Measurements from ENCODE around the gene CFI. TPM values are rescaled to one million over a fixed set of nuclear protein-coding genes. Genes with fewer than 3 reads are reported as not detected.
A peak's percentile ranks its signal among the peaks of the same experiment; 100 is the strongest.

Gene CFI
- total RNA-seq, 1 experiment from 2014 or later = not detected

- DNase-seq = no peak
- H3K4me3 ChIP-seq (ENCODE audit: low read depth, low read length) = no peak overlapping the region
- Mint-ChIP-seq H3K27ac (ENCODE audit: unreplicated experiment) (no peak overlapping the region), H3K27me3 (ENCODE audit: insufficient read depth, unreplicated experiment) (no peaks in the 10 kb centered on the region), H3K36me3 (ENCODE audit: insufficient read depth, unreplicated experiment) (no peaks in the 10 kb centered on the region), H3K4me3 (ENCODE audit: unreplicated experiment) (no peak overlapping the region), H3K9me3 (ENCODE audit: unreplicated experiment) (no peaks in the 10 kb centered on the region), H3K4me1 (ENCODE audit: low read depth, unreplicated experiment) (no peaks in the 10 kb centered on the region)
- TF ChIP-seq CTCF (IDR thresholded peaks at IDR 0.05; ENCODE audit: insufficient read depth in 1 of 2, low read depth in 1 of 2, low read length in 1 of 2, severe bottlenecking in 1 of 2, unreplicated experiment in 1 of 2) = no peak
- H3K27me3 ChIP-seq (replicated peaks; ENCODE audit: control insufficient read depth, insufficient read depth, low read length) = no peaks in the 10 kb centered on the region
- no peaks in the 10 kb centered on the region for H3K4me1 ChIP-seq
- BruUV-seq (replicated peaks) = no TSS peak
- H3K36me3 ChIP-seq (ENCODE audit: control insufficient read depth, insufficient read depth, low read length) = no peaks in the 10 kb centered on the region
- no peaks in the 10 kb centered on the region for H3K9me3 ChIP-seq
- intact Hi-C loops (cut with micrococcal nuclease; ENCODE audit: unreplicated experiment) = no loop called here
- ChIA-PET CTCF (no interaction called here), POLR2A (no interaction called here)
These were observed 32.0 kb upstream of the CFI start for GRCh38 chr4:109833756-109834155.

GRCh38 chr4:109827672-109828071, 25.9 kb upstream of the CFI start, which contains the start of gene RRH:
TSS of gene RRH (plus strand) at chr4:109827972. CDS start at chr4:109828028, 56 bp downstream.
- Histone ChIP-seq H3K9me3 (no peaks in the 10 kb centered on the region), H3K4me3 (ENCODE audit: low read depth, low read length) (no peak within 1 kb of the TSS), H3K27me3 (replicated peaks; ENCODE audit: control insufficient read depth, insufficient read depth, low read length) (no peaks in the 10 kb centered on the region), H3K4me1 (no peaks in the 10 kb centered on the region), H3K36me3 (ENCODE audit: control insufficient read depth, insufficient read depth, low read length) (no peaks in the 10 kb centered on the region)
- Mint-ChIP-seq H3K4me1 (ENCODE audit: low read depth, unreplicated experiment) (no peaks in the 10 kb centered on the region), H3K27me3 (ENCODE audit: insufficient read depth, unreplicated experiment) (no peaks in the 10 kb centered on the region), H3K9me3 (ENCODE audit: unreplicated experiment) (no peaks in the 10 kb centered on the region), H3K36me3 (ENCODE audit: insufficient read depth, unreplicated experiment) (peaks cover 22% of the 10 kb centered on the region), H3K27ac (ENCODE audit: unreplicated experiment) (no peak within 1 kb of the TSS), H3K4me3 (ENCODE audit: unreplicated experiment) (no peak within 1 kb of the TSS)
- POLR2A ChIA-PET = no interaction called here
- intact Hi-C loops (cut with micrococcal nuclease; ENCODE audit: unreplicated experiment) = loop anchor here (5.0 kb wide), 1 partner anchor 150 kb away; no protein-coding TSS in a partner anchor
- CTCF ChIA-PET = no interaction called here
- TF ChIP-seq CTCF (IDR thresholded peaks at IDR 0.05; ENCODE audit: insufficient read depth in 1 of 2, low read depth in 1 of 2, low read length in 1 of 2, severe bottlenecking in 1 of 2, unreplicated experiment in 1 of 2) = no peak
- no peak for DNase-seq
- BruUV-seq (replicated peaks) = no TSS peak

GRCh38 chr4:109826719-109827118, 24.9 kb upstream of the CFI start:
- Mint-ChIP-seq H3K4me3 (ENCODE audit: unreplicated experiment) (no peak overlapping the region), H3K4me1 (ENCODE audit: low read depth, unreplicated experiment) (no peaks in the 10 kb centered on the region), H3K27me3 (ENCODE audit: insufficient read depth, unreplicated experiment) (no peaks in the 10 kb centered on the region), H3K27ac (ENCODE audit: unreplicated experiment) (no peak overlapping the region), H3K36me3 (ENCODE audit: insufficient read depth, unreplicated experiment) (peaks cover 22% of the 10 kb centered on the region), H3K9me3 (ENCODE audit: unreplicated experiment) (no peaks in the 10 kb centered on the region)
- H3K9me3 ChIP-seq = no peaks in the 10 kb centered on the region
- no peak for DNase-seq
- no peak overlapping the region for H3K4me3 ChIP-seq (ENCODE audit: low read depth, low read length)
- no peaks in the 10 kb centered on the region for H3K36me3 ChIP-seq (ENCODE audit: control insufficient read depth, insufficient read depth, low read length)
- H3K27me3 ChIP-seq (replicated peaks; ENCODE audit: control insufficient read depth, insufficient read depth, low read length) = no peaks in the 10 kb centered on the region
- CTCF ChIA-PET = no interaction called here
- POLR2A ChIA-PET = no interaction called here
- BruUV-seq (replicated peaks) = no TSS peak
- H3K4me1 ChIP-seq = no peaks in the 10 kb centered on the region
- intact Hi-C loops (cut with micrococcal nuclease; ENCODE audit: unreplicated experiment) = loop anchor here (1.0 to 5.0 kb wide), 3 partner anchors 124 to 404 kb away; no protein-coding TSS in a partner anchor
- peak; percentile 38 to 41 for TF ChIP-seq CTCF (IDR thresholded peaks at IDR 0.05; ENCODE audit: insufficient read depth in 1 of 2, low read depth in 1 of 2, low read length in 1 of 2, severe bottlenecking in 1 of 2, unreplicated experiment in 1 of 2)
